DND-41 (cell line): ENCODE measurements around the gene TEKT5.

Experiments used
- ATAC-seq: fragments of 200-7000 bp; cut with Tn5 transposase; 3 replicates; pipeline ENCODE4 v1.9.1; 2021; ENCODE audit warnings: low read depth; ENCODE audit not compliant: insufficient read depth
- DNase-seq: peaks from one replicate; pipeline ENCODE4 v3.0.0-alpha.2; 2020
- H2AFZ ChIP-seq: 2 replicates; pipeline ENCODE4 v1.6.0; 2012; ENCODE audit warnings: low read depth, low read length
- H3K27ac ChIP-seq: 2 replicates; pipeline ENCODE4 v1.5.1; 2012; ENCODE audit warnings: low read length, inconsistent platforms
- H3K27me3 ChIP-seq: fragments of 200-600 bp; sonication (generic); 2 replicates; pipeline ENCODE4 v1.6.0; 2012; ENCODE audit warnings: low read length, mild to moderate bottlenecking, inconsistent platforms; ENCODE audit not compliant: insufficient read depth, poor library complexity
- H3K36me3 ChIP-seq: 2 replicates; pipeline ENCODE4 v1.5.1; 2012; ENCODE audit warnings: low read length, inconsistent platforms; ENCODE audit not compliant: insufficient read depth
- H3K4me1 ChIP-seq: 2 replicates; pipeline ENCODE4 v1.5.1; 2012; ENCODE audit warnings: mild to moderate bottlenecking, low read length; ENCODE audit not compliant: insufficient read depth
- H3K4me2 ChIP-seq: 2 replicates; pipeline ENCODE4 v1.6.0; 2012; ENCODE audit warnings: mild to moderate bottlenecking, moderate library complexity, low read length, inconsistent platforms; ENCODE audit not compliant: insufficient read depth
- H3K4me3 ChIP-seq, 2 experiments: fragments of 200-600 bp in 1 of 2; shearing (Covaris generic) in 1 of 2; 2 replicates each; pipeline ENCODE4 v1.5.1; 2012 to 2016; ENCODE audit warnings: inconsistent platforms in 2 of 2, low read length in 2 of 2, mild to moderate bottlenecking in 2 of 2, low read depth in 1 of 2, moderate library complexity in 1 of 2
- H3K79me2 ChIP-seq: 2 replicates; pipeline ENCODE4 v1.6.0; 2012; ENCODE audit warnings: low read length, inconsistent platforms; ENCODE audit not compliant: insufficient read depth
- H3K9ac ChIP-seq: 2 replicates; pipeline ENCODE4 v1.6.0; 2012; ENCODE audit warnings: low read depth, mild to moderate bottlenecking, inconsistent platforms, low read length, moderate library complexity
- H3K9me3 ChIP-seq: 2 replicates; pipeline ENCODE4 v1.5.1; 2012; ENCODE audit warnings: low read length, moderate library complexity, mild to moderate bottlenecking, inconsistent platforms; ENCODE audit not compliant: insufficient read depth, severe bottlenecking
- H4K20me1 ChIP-seq: 2 replicates; pipeline ENCODE4 v1.6.0; 2012; ENCODE audit warnings: low read length; ENCODE audit not compliant: insufficient read depth
- CTCF ChIP-seq: IDR thresholded peaks from 2 replicates; pipeline ENCODE4 v1.5.1; 2012; ENCODE audit warnings: borderline replicate concordance, low read length, moderate library complexity, mild to moderate bottlenecking; ENCODE audit not compliant: poor library complexity, severe bottlenecking; ENCODE audit errors: extremely low read depth
- EZH2 ChIP-seq: IDR thresholded peaks from 3 replicates; pipeline ENCODE4 v1.6.1; 2012; ENCODE audit warnings: borderline replicate concordance, low read depth, mild to moderate bottlenecking, moderate library complexity, low read length, inconsistent platforms; ENCODE audit not compliant: severe bottlenecking

TEKT5 gene

DNA sequence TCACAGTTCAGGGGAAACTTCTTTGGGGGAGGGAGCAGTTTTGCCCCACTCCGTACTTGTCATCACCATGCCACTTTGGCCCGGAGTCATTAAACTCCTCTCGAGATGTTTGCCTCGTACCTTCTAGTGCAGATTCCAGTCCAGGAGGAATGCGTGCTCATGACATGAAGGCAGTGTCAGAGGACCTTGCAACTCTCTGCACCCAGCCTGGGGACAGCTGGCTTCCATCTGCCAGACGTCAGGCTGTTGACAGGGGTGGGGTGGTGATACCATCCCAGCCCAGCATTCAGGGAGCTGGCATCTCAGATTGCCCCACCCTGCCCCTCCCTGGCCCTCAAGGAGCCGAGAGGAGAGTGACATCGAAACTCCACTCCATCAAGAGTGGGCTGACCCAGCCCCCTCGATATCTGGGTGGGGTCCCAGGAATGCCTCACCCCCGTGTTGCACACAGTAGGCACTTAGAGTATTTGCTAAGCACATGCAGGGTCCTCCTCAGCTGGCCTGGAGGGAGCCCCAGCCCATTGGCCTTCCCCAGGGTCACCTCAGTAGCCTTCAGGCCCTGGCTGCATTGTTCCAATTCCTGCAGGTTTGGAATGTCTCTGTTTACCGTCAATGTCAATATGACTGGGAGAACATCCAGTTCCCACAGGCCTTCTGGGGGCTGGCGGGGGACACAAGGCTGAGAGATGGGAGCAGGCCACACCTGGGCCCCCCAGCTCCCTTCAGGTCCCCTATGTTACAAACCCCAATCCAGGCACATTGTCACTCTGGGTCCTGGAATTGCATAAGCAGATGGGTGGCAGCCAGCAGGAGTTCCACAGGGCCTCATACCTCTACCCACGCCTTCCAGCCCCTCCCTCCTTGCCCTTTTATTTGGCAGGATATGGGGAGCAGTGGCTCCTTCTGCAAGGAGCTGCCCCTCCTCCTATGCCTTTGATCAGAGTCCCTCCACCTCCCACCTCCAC lies 93.0 kb downstream of the TEKT5 start:
- H3K4me3 ChIP-seq: no peak overlapping the region
- H3K4me2 ChIP-seq: no peak overlapping the region
- DNase-seq: no peak
- H3K9ac ChIP-seq: no peak overlapping the region
- H3K36me3 ChIP-seq: no peaks in the 10 kb centered on the region
- H3K27ac ChIP-seq: no peak overlapping the region
- ATAC-seq: no peak
- no peak overlapping the region for H2AFZ ChIP-seq
- H3K9me3 ChIP-seq: no peaks in the 10 kb centered on the region
- H4K20me1 ChIP-seq: 0 out of 2 replicates have a peak, but pooled peaks cover 1% of the 10 kb centered on the region
- peaks cover 4% of the 10 kb centered on the region for H3K27me3 ChIP-seq
- no peaks in the 10 kb centered on the region for H3K79me2 ChIP-seq
- no peaks in the 10 kb centered on the region for H3K4me1 ChIP-seq
- TF ChIP-seq CTCF (no peak), EZH2 (no peak)

DNA sequence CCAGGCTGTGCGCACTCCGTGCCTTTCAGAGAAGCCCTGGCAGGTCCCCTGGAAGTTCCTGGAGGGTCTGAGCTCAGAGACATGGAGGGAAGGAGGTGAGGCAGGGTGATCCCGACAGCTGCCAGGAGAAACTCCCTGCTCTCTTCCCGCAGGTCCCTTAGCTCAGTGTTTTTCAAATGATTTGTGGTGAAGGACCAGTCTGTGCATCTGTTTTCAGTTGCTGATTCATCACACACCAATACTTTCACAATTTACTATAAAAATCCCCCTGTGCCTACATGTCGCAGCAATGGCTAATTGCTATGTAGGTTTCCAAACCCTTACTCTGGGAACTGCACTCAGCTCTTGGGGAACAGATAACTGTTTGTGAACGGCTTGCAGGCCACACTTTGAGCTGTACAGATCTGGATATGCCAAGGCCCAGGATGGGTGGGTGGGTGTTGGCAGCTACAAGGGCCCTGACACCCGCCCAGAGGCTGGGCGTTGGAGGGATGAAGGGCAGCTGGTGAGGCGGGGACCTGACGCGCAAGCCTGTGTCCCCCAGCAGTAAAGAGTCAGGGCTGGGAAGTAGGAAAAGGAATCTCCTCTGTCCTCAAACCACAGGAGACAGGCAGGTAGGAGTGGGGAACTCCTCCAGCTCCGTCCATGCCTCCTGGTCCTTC lies 93.8 kb downstream of the TEKT5 start:
- Histone ChIP-seq H4K20me1 (no peaks in the 10 kb centered on the region), H3K4me2 (no peak overlapping the region), H3K4me1 (no peaks in the 10 kb centered on the region), H2AFZ (no peak overlapping the region), H3K4me3 (no peak overlapping the region), H3K9me3 (no peaks in the 10 kb centered on the region), H3K27ac (no peak overlapping the region), H3K9ac (no peak overlapping the region), H3K27me3 (peaks cover 4% of the 10 kb centered on the region), H3K36me3 (no peaks in the 10 kb centered on the region), H3K79me2 (no peaks in the 10 kb centered on the region)
- ATAC-seq (no peak), DNase-seq (no peak)
- TF ChIP-seq CTCF: no peak
- TF ChIP-seq EZH2: no peak

- Histone ChIP-seq H2AFZ (no peak overlapping the region), H3K9me3 (no peaks in the 10 kb centered on the region), H3K4me2 (no peak overlapping the region), H3K4me3 (no peak overlapping the region), H3K27me3 (peaks cover 5% of the 10 kb centered on the region), H3K79me2 (no peaks in the 10 kb centered on the region), H4K20me1 (no peaks in the 10 kb centered on the region; the same call in 1 of the 2 replicates), H3K36me3 (no peaks in the 10 kb centered on the region), H3K4me1 (no peaks in the 10 kb centered on the region), H3K27ac (no peak overlapping the region), H3K9ac (no peak overlapping the region)
- ATAC-seq (no peak), DNase-seq (no peak)
- TF ChIP-seq EZH2 (no peak), CTCF (no peak)
Observed at GRCh38 chr16:10599626-10600025, 95.1 kb downstream of the TEKT5 start.
